ENCODE data around the gene LRMDA.

The LRMDA gene

DNA sequence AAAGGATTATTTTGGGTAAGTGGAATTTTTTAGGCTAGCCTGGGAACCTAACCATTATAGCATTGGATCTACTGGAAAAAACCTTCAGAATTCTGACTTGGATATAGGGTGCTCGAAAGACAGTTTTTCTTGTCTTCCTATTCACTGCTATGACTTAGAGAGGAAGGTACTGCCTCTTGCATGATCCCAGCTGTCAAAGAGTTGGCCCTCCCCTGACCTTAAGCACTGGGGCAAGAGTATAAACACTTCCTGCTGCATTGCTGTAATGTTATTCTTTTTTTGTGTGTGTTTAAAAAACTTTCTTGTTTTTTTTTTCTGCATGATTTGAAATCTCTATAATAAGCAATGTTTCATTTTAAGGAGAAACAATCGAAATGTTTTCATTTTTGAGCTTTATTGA, 113.0 kb downstream of the LRMDA start:
- DNase-seq = no peak

DNA sequence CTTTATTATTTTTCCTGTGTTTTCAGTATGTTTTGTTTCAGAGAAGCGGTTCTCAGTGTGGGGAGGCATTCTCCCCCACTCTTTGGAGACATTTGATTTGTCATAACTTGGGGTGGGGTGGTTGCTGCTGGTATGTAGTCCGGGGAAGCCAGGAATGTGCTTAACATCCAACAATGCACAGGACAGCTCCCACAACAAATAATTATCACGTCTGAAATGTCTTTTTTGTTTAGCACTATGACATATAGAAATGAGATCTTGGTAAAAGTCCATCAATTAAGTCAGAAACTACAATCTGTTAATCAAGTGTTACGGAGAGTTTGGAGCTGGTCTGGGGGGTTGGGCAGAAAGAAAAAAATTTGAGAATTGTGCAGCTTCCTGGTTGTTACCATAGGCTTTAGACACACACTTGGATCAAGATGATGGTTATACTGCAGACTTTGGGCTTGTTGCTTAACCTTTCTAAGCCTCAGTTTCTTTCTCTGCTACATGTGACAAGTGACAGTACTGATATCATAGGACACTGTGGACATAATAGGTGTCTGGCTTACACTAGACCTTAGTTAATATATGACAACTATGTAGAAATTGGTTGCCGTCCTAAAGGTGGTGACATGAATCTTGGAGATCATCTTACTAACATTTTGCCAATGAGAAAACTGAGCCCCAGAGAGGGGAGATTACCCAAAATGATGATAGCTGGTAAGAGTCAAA, 113.7 kb downstream of the LRMDA start:
- no peak for DNase-seq

DNA sequence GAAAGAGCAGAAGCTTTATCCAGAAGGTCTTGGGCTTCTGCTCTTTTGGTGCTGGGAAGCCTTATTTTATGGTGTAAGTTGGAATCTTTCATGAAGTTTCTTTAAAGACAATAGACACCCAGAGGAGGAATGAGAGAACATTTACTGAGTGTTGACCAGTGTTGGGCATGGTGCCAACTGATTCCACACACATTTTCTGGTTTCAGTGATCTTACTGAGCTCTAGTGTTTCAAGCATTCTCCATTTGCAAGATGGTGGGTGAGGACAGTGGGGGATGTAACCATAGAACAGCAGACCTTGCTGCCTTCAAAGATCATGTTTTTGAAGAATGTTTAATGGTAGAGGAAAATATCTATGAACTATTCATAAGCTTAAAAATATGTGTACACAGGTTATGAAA, 114.6 kb downstream of the LRMDA start:
- no peak for DNase-seq

DNA sequence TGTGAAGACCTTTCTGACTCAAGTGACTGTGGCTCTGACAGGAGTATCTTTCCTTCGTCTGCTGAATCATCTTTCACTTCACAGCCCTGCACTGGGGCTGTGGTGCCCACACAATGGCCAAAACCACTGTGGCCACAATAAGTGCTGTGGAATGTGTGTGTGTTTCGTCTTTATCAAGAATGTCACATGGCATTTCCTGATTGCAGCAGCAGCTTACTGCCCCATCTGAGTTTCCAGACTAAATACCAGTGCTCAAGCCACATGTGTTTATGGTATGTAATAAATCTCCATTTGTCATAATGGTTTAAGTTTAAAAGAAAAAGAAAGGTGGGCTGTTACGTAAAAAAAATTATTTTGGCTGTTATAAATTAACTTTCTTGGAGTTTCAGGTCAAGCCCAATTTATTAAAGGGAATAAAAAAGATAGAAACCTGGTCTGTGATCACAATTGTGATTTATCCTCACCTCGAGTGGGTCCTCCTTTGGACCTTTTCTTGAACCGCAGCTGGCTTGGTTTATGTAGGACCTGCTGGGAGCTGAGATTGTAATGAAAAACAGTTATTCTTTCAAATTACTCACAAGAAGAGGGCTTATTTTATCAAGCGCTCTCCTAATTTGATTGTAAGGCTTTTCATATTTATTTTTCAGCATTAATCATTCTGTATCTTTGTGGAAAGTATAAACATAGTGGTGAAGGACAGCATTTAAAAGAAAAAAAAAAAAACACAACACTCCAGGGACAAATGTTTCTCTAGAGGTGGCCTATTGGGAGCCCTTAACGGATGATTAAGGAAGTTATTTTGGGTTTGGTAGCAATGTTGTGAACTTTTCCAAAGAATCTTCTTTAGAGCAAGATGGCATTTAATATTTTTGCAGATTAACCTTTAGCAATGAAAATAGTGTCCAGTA, 116.2 kb downstream of the LRMDA start:
- no peak for DNase-seq

DNA sequence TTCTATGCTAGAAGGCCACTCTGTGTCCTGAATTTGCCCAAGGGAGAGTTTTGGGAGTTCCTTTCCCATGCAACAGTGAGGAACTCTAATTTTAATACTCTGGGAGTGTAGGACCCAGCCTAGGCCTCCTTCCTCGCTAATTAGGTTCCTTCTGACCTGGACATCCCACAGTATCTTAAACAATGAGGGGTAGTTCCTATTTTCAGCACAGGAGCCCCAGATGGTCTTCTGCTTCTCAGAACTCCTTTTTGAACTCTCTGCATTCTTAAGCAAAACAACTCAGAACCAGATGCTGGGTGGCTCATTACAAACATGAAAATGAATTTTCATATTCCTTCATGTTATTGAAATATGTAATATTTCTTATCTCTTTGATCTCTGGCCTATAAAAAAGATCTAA, 116.9 kb downstream of the LRMDA start:
- no peak for DNase-seq

DNA sequence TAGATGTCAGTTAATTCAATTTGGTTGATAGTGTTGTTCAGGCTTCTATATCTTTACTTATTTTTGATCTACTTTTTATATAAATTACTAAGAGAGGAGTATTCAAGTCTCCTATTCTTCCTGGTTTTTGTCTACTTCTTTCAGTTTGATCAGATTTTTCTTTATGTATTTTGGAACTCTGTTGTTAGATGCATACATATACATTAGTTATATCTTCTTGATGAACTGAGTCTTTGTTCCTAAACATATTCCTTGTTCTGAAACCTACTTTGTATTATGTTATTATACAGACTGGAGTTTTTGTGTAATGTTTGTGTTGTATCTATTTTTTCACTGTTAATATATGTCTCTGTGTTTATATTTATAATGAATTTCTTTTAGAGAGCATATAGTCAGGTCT, 118.8 kb downstream of the LRMDA start:
- DNase-seq = no peak

DNA sequence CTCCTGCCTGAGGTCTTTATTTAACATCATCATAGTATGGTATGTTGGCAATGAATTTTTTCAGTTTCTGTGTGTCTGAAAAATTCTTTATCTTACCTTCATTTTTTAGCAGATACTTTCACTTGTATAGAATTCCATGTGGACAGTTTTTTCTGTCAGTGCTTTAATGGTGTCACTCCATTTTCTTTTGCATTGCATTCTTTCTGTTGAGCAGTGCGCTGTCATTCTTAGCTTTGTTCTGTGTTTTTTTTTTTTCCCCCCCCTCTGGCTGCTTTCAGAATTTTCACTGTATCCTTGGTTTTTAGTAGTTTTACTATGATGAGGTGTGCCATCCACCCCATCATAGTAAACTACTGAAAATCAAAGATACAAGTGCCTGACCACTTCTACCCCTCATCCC, 120.7 kb downstream of the LRMDA start:
- no peak for DNase-seq

DNA sequence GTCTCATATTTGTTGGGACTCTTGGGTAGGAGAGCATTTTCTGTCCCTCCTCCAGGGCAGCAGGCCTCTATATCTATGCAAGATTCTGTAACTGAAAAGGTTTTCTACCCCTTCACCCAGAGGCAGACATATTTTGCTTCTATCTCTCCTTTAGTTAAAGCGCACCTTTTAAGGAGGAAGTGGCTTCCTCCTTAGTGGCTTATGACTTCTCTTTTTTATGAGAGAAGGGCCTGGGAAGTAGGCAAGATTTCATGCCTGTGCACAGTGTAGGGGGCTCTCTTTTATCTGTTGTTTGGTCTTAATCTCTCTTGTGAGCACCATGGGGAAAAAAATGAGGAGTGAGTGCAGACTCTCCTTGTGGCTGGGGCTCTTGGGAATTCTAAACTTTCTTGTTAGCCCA, 122.1 kb downstream of the LRMDA start:
- DNase-seq = no peak

DNA sequence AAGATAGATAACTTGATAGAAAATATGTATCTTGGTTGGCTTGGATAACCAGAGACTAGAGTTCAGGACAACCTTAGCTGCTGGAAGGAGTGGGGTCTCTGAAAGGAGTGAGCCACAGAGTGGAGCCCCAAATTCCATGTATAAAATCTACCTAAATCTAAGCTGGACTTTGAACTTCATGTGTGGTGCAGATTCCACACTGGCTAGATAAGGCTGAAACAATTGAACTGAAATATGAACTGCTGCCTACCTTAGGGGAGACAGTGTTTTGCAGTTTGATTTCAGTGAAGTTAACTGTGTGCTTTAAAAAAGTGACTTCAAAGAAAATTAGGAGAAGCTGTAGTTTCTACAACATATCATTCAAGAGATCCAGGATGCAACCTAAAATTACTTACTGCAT, 123.9 kb downstream of the LRMDA start:
- DNase-seq = no peak

DNA sequence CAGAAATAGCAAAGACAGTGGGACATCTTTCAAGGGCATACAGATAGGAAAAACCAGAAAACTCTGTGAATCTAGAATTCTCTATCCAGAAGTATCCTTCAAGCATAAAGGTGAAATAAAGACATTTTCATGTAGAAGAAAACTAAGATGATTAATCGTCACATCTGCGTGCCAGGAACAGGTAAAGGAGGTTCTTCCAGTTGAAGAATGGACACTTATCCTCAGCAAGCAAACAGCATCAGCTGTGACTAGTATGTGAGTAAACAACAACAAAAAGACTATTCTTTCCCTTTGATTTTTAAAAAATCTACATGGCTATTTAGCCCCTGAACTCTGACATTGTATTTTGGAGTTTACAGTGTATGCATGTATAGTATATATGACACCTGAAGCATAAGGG, 124.9 kb downstream of the LRMDA start:
- no peak for DNase-seq

DNA sequence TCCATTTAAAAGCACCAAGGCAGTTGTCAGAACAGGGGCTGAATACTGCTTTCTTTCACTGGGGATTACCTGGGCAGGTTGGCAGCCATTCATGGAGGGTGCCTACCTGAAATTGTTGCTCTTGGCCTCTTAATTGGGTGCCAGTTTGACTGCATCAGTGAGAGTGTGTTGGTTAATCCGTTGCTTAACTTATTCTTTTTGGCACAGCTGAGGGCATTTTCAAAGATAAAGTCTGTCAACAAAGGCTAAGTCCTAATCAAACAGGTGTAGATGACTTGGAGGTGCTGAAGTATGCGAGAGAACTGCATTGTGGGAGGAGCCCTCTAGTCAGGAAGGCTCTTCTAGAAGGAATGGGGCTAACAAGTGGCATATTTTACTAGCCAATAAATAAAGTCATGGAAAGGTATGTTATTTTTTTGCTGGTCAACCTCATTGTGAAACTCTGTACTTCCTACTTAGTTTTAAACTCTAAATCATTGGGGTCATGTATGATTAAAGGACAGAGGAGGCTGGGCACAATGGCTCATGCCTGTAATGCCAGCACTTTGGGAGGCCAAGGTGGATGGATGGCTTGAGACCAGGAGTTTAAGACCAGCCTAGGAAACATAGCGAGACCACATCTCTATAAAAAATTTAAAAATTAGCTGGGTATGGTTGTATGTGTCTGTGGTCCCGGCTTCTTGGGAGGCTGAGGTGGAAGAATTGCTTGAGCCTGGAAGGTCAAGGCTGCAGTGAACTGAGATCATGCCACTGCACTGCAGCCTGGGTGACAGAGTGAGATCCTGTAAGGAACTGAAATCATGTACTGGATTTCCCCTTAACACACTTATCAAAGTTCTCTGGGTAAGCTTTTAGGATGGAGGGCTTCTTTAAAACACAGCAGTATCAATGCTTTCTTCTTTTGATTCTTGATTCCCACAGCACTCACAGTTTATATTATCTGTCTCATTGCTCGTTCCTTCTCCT, 134.1 kb downstream of the LRMDA start:
- no peak for DNase-seq

DNA sequence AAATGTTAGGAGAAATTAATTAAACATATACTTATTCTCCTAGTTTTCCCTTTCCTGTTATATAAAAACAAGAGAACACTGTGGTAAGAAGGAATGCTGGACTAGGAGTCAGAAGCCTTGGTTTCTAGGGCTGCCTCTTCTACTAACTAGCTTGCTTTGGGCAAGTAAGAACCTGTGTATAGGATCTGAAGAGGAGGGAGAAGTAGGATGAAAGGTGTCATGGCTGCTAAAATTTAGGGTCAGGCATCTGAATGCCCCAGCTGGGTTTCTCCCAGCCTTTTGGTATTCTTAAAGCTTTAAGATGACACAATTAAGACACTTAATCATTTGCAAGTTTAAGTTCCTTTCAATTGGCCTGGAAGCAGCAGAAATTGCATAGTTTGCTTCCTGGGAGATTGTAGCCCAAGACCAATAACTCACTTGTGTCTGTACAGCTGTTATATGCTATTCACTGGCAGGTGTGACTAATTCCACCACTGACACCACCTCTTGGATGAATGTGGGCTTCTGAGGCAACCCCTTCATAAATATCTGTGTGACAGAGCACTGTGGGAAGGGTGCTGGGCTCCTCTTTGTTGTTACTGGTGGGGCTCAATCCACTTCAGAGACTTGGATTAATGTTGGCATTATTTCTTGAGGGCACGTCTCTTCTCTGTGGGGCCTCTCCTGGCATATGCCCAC, 137.2 kb downstream of the LRMDA start:
- no peak for DNase-seq

DNA sequence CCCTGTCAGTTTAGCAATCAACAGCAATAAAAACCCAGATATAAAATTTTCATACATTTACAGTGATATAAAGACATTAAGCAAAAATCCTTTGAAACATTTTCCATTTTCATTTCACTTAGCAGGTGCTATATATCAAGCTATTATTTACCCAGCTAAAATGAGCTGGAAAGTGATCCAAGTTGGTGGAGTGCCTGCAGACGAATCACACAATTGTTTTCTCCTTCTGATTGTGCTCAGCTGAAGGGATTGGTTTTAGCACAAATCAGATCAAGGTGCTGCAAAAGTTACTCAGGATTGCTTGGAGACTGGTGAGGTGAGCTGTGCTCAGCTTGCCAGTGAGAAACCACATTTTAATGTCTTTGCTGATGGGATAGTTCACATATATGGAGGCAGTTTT, 138.1 kb downstream of the LRMDA start:
- DNase-seq = no peak

DNA sequence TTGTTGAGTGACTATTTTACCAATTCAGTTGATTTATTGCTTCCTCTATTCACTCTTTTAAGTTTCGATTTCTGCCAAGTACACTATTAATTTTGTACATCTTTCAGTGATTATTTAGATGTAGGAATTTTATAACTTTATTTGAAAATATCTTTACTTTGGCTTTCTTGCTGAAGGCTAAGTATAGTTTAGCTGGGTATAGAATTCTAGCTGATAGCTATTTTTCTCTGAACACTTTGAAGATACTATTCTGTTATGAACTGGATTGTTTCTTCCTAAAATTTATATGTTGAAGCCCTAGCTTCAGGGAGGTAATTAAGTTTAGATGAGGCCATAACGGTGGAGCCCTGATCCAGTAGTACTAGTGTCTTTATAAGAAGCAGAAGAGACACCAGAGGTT, 141.1 kb downstream of the LRMDA start:
- no peak for DNase-seq

DNA sequence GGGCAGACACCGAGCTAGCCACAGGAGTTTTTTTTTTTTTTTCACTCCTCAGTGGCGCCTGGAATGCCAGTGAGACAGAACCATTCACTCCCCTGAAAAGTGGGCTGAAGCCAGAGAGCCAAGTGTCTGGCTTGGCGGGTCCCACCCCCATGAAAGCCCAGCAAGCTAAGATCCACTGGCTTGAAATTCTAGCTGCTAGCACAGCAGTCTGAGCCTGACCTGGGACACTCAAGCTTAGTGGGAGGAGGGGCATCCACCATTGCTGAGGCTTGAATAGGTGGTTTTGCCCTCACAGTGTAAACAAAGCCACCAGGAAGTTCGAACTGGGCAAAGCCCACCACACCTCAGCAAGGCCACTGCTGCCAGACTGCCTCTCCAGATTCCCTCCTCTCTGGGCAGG, 144.5 kb downstream of the LRMDA start:
- no peak for DNase-seq

DNA sequence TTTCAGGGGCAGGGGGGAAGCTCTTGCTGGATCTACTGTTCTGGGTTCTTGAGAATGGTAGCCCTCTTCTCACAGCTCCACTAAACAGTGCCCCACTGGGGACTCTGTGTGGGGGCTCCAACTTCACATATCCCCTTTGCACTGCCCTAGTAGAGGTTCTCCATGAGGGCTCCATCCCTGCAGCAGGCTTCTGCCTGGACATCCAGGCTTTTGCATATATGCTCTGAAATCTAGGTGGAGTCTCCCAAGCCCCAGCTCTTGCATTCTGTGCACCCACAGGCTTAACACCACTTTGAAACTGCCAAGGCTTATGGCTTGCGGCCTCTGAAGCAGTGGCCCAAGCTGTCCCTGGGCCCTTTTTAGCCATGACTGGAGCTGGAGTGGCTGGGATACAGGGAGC, 150.7 kb downstream of the LRMDA start:
- no peak for DNase-seq

DNA sequence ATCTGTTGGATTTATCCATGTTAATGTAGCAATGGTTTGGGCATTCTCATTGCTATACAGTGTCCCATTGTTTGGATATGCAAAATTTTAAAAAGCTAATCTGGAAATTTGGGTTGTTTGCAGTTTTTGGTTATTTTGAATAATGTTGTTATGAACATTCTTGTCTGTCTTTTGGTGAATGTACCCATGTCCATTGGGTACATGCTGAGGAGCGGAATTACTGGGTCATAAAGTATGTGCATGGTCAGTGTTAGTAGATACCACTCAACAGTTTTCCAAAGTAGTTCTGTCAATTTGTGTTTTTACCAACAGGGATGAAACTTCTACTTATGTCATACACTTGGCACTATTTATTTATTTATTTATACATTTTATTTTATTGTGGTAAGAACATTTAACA, 153.9 kb downstream of the LRMDA start:
- no peak for DNase-seq

DNA sequence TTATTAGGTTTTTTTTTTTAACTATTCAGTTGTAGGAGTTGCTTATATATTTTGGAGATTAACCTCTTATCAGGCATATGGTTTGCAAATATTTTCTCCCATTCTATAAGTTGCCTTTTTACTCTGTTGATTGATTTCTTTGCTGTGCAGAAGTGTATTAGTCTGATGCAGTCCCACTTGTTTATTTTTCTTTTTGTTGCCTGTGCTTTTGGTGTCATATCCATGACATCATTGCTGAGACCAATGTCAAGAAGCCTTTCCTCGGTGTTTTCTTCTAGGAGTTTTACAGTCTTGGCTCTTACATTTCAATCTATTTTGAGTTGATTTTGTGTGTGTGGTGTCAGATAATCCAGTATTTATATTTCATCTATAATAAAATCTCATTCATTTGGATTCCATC, 155.4 kb downstream of the LRMDA start:
- no peak for DNase-seq

DNA sequence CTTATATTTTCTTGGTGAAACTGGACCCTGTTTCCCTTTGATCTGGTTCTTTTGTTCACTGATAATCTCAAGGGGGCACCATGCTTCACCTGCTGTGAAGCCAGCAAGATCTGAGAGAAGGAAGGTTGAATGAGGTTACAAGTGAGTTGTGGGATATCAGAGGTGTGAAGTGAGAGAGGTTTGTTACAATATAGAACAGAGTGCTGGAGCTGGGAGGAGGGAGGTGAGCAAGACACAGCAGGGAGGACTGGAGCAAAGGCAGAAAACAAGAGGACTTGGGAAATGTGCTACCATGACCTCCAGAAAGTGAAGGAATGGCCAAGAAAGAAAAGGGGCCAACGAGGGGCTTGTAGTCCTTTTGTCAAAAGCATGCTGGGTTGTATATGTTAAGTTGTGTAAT, 156.6 kb downstream of the LRMDA start:
- DNase-seq = no peak

DNA sequence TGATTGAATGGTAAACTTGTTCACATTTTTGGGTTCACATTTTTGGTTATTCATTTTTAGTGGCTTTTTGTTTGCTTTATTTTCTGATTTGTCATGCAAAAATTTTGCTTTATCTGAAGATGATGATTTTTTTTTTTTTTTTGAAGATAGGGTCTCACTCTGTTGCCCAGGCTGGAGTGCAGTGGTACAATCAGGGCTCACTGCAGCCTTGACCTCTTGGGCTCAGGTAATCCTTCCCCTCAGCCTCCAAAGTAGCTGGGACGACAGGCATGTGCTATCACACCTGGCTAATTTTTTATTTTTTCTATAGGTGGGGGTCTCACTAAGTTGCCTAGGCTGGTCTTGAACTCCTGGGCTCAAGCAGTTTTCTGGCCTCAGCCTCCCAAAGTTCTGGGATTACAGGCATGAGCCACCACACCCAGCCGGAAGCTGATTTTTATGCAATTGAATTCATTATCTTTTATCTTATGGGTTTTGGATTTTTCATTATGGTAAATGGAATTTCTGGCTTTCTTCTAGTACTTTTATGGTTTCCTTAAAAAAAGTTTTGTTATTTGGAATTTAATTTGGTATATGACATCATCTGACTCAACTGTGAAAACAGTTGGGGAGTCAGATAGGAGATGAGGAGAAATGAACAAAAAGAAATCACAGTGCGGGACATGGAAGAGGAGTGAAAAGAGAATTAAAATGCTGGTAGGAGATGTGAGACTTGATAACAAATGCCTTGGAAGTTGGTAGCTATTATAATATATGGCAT, 158.7 kb downstream of the LRMDA start:
- DNase-seq = no peak

DNA sequence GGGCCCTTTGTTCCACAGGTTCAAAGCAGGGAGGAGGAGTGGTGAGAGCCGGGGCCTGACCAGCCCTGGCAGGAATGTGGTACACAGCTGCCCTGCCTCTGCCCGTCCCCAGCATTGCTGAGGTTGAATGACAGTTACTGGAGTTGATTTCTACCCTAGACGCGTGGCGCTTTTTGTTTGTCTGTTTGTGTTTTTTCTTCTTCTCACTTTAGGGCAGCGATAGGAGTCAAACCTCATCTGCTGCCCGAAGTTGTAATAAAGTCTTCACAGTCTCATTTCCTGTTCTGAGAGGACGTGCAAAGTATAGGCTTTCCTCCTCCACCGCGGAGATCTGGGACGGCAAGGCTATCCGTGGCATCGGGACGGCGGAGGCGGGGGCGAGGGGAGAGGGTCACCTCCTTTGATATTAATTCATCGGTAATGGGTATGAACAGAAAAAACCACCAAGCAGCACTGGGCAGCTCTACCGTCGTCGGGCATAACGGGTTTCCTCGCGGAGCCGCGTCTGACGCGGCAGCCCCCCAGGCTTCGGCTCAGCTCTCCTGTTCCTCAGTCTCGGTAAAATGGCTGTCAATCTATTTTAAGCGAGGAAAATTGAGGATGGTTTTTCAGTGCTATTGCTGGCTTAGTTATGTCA, 160.8 kb downstream of the LRMDA start:
- no peak for DNase-seq
